ENCODE results near the gene MET.
"Not testable (repeated sequence)": the region's sequence is repeated elsewhere in the genome, so short reads cannot be mapped to it uniquely, and the experiment has no call there.

MET gene

DNA sequence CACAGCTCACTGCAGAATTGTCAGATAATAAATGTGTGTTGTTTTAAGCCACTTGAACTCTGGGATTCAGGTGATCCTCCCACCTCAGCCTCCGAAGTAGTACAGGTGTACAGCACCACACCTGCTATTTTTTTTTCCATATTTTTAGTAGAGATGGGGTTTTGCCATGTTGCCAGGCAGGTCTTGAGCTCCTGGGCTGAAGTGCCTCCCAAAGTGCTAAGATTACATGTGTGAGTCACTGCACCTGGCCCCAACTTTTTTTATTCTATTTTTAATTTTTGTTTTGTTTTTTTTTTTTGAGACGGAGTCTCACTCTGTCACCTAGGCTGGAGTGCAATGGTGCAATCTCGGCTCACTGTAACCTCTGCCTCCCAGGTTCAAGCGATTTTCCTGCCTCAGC, 28.8 kb upstream of the MET start:
- H3K27ac ChIP-seq (ENCODE audit: extremely low read depth, low read depth, low read length); CTCF ChIA-PET; H3K4me1 ChIP-seq (ENCODE audit: control insufficient read depth, insufficient read depth, low read length); POLR2A ChIA-PET; H3K4me3 ChIP-seq (ENCODE audit: low read depth, low read length); H3K9me3 ChIP-seq (ENCODE audit: control insufficient read depth, insufficient read depth, low read depth, low read length); H3K36me3 ChIP-seq (ENCODE audit: control insufficient read depth in 2 of 2, insufficient read depth in 1 of 2, low read length in 2 of 2): not testable (repeated sequence)

GRCh38 chr7:116644628-116645027, 27.4 kb upstream of the MET start:
- no peak overlapping the region for H3K4me3 ChIP-seq (ENCODE audit: low read depth, low read length)
- CTCF ChIA-PET, result no interaction called here

GRCh38 chr7:116647290-116647689, 24.7 kb upstream of the MET start:
- CTCF ChIA-PET, result no interaction called here
- Histone ChIP-seq H3K36me3 (ENCODE audit: control insufficient read depth in 2 of 2, insufficient read depth in 1 of 2, low read length in 2 of 2) (no peaks in the 10 kb centered on the region), H3K4me3 (ENCODE audit: low read depth, low read length) (no peak overlapping the region), H3K9me3 (ENCODE audit: control insufficient read depth, insufficient read depth, low read depth, low read length) (no peaks in the 10 kb centered on the region), H3K27ac (ENCODE audit: extremely low read depth, low read depth, low read length) (no peak overlapping the region), H3K4me1 (ENCODE audit: control insufficient read depth, insufficient read depth, low read length) (no peaks in the 10 kb centered on the region)
- TF ChIP-seq OSR2 (tag by site-specific recombination; IDR thresholded peaks at IDR 0.05) (no peak), ZFP69B (tag by site-specific recombination; IDR thresholded peaks at IDR 0.05) (no peak), ZFHX2 (tag by site-specific recombination; conservative IDR thresholded peaks at IDR 0.05) (no peak), ZNF621 (tag by site-specific recombination; IDR thresholded peaks at IDR 0.05) (no peak), ZNF211 (tag by site-specific recombination; IDR thresholded peaks at IDR 0.05; ENCODE audit: low read depth) (no peak)
- TF ChIP-seq, protein P1, sequence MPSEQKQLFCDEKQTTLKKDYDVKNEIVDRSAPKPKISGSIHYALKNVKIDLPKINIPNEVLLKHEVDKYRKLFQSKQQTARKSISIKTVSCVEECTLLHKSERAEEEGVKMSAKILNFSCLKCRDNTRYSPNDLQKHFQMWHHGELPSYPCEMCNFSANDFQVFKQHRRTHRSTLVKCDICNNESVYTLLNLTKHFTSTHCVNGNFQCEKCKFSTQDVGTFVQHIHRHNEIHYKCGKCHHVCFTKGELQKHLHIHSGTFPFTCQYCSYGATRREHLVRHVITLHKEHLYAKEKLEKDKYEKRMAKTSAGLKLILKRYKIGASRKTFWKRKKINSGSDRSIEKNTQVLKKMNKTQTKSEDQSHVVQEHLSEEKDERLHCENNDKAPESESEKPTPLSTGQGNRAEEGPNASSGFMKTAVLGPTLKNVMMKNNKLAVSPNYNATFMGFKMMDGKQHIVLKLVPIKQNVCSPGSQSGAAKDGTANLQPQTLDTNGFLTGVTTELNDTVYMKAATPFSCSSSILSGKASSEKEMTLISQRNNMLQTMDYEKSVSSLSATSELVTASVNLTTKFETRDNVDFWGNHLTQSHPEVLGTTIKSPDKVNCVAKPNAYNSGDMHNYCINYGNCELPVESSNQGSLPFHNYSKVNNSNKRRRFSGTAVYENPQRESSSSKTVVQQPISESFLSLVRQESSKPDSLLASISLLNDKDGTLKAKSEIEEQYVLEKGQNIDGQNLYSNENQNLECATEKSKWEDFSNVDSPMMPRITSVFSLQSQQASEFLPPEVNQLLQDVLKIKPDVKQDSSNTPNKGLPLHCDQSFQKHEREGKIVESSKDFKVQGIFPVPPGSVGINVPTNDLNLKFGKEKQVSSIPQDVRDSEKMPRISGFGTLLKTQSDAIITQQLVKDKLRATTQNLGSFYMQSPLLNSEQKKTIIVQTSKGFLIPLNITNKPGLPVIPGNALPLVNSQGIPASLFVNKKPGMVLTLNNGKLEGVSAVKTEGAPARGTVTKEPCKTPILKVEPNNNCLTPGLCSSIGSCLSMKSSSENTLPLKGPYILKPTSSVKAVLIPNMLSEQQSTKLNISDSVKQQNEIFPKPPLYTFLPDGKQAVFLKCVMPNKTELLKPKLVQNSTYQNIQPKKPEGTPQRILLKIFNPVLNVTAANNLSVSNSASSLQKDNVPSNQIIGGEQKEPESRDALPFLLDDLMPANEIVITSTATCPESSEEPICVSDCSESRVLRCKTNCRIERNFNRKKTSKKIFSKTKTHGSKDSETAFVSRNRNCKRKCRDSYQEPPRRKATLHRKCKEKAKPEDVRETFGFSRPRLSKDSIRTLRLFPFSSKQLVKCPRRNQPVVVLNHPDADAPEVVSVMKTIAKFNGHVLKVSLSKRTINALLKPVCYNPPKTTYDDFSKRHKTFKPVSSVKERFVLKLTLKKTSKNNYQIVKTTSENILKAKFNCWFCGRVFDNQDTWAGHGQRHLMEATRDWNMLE (tag by site-specific recombination; conservative IDR thresholded peaks at IDR 0.05; ENCODE audit: low read depth), result no peak
- TF ChIP-seq, protein P2, sequence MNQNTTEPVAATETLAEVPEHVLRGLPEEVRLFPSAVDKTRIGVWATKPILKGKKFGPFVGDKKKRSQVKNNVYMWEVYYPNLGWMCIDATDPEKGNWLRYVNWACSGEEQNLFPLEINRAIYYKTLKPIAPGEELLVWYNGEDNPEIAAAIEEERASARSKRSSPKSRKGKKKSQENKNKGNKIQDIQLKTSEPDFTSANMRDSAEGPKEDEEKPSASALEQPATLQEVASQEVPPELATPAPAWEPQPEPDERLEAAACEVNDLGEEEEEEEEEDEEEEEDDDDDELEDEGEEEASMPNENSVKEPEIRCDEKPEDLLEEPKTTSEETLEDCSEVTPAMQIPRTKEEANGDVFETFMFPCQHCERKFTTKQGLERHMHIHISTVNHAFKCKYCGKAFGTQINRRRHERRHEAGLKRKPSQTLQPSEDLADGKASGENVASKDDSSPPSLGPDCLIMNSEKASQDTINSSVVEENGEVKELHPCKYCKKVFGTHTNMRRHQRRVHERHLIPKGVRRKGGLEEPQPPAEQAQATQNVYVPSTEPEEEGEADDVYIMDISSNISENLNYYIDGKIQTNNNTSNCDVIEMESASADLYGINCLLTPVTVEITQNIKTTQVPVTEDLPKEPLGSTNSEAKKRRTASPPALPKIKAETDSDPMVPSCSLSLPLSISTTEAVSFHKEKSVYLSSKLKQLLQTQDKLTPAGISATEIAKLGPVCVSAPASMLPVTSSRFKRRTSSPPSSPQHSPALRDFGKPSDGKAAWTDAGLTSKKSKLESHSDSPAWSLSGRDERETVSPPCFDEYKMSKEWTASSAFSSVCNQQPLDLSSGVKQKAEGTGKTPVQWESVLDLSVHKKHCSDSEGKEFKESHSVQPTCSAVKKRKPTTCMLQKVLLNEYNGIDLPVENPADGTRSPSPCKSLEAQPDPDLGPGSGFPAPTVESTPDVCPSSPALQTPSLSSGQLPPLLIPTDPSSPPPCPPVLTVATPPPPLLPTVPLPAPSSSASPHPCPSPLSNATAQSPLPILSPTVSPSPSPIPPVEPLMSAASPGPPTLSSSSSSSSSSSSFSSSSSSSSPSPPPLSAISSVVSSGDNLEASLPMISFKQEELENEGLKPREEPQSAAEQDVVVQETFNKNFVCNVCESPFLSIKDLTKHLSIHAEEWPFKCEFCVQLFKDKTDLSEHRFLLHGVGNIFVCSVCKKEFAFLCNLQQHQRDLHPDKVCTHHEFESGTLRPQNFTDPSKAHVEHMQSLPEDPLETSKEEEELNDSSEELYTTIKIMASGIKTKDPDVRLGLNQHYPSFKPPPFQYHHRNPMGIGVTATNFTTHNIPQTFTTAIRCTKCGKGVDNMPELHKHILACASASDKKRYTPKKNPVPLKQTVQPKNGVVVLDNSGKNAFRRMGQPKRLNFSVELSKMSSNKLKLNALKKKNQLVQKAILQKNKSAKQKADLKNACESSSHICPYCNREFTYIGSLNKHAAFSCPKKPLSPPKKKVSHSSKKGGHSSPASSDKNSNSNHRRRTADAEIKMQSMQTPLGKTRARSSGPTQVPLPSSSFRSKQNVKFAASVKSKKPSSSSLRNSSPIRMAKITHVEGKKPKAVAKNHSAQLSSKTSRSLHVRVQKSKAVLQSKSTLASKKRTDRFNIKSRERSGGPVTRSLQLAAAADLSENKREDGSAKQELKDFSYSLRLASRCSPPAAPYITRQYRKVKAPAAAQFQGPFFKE (tag by site-specific recombination; IDR thresholded peaks at IDR 0.05; ENCODE audit: borderline replicate concordance), result no peak
- POLR2A ChIA-PET, result no interaction called here

More at GRCh38 chr7:116644628-116645027, 27.4 kb upstream of the MET start:
- no peaks in the 10 kb centered on the region for H3K9me3 ChIP-seq (ENCODE audit: control insufficient read depth, insufficient read depth, low read depth, low read length)
- H3K36me3 ChIP-seq (ENCODE audit: control insufficient read depth in 2 of 2, insufficient read depth in 1 of 2, low read length in 2 of 2), result no peaks in the 10 kb centered on the region
- no peak overlapping the region for H3K27ac ChIP-seq (ENCODE audit: extremely low read depth, low read depth, low read length)
- TF ChIP-seq ZSCAN30 (tag by site-specific recombination; IDR thresholded peaks at IDR 0.05) (no peak), ZFP3 (tag by site-specific recombination; IDR thresholded peaks at IDR 0.05; ENCODE audit: low read depth) (no peak), KLF9 (tag by site-specific recombination; IDR thresholded peaks at IDR 0.05; ENCODE audit: low read depth) (no peak), TRIM28 (IDR thresholded peaks at IDR 0.05; ENCODE audit: borderline replicate concordance, low read length) (no peak), ZNF16 (tag by site-specific recombination; IDR thresholded peaks at IDR 0.05; ENCODE audit: low read depth) (no peak), ZNF76 (tag by site-specific recombination; IDR thresholded peaks at IDR 0.05; ENCODE audit: borderline replicate concordance, low read depth) (no peak), ZNF768 (tag by site-specific recombination; IDR thresholded peaks at IDR 0.05) (no peak), ZNF561 (tag by site-specific recombination; IDR thresholded peaks at IDR 0.05; ENCODE audit: borderline replicate concordance) (no peak), ZNF48 (tag by site-specific recombination; IDR thresholded peaks at IDR 0.05) (no peak), ZBTB21 (tag by site-specific recombination; IDR thresholded peaks at IDR 0.05) (no peak), ZNF169 (tag by site-specific recombination; IDR thresholded peaks at IDR 0.05) (no peak), ZNF560 (tag by site-specific recombination; IDR thresholded peaks at IDR 0.05; ENCODE audit: borderline replicate concordance) (no peak), REPIN1 (tag by site-specific recombination; IDR thresholded peaks at IDR 0.05; ENCODE audit: low read depth) (no peak)
- TF ChIP-seq, protein P3, sequence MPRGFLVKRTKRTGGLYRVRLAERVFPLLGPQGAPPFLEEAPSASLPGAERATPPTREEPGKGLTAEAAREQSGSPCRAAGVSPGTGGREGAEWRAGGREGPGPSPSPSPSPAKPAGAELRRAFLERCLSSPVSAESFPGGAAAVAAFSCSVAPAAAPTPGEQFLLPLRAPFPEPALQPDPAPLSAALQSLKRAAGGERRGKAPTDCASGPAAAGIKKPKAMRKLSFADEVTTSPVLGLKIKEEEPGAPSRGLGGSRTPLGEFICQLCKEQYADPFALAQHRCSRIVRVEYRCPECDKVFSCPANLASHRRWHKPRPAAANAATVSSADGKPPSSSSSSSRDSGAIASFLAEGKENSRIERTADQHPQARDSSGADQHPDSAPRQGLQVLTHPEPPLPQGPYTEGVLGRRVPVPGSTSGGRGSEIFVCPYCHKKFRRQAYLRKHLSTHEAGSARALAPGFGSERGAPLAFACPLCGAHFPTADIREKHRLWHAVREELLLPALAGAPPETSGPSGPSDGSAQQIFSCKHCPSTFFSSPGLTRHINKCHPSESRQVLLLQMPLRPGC (tag by site-specific recombination; IDR thresholded peaks at IDR 0.05), result no peak
- no peaks in the 10 kb centered on the region for H3K4me1 ChIP-seq (ENCODE audit: control insufficient read depth, insufficient read depth, low read length)
- POLR2A ChIA-PET, result no interaction called here

Data from HEK293 (cell line).